IPS-11a (cell line): ENCODE measurements around the gene RNASE9.
"Not testable (repeated sequence)": the region's sequence is repeated elsewhere in the genome, so short reads cannot be mapped to it uniquely, and the experiment has no call there.

ENCODE experiments used
- H3K4me3 ChIP-seq: one replicate; pipeline ENCODE4 v1.5.1; 2013; ENCODE audit warnings: low read depth, low read length, control low read depth

Gene RNASE9

GRCh38 chr14:20578325-20578724, 17.5 kb upstream of the RNASE9 start:
- no peak overlapping the region for H3K4me3 ChIP-seq

GRCh38 chr14:20572382-20572990, 11.6 kb upstream of the RNASE9 start:
- not testable (repeated sequence) for H3K4me3 ChIP-seq

GRCh38 chr14:20570720-20571119, 9.9 kb upstream of the RNASE9 start:
- not testable (repeated sequence) for H3K4me3 ChIP-seq

- H3K4me3 ChIP-seq, result not testable (repeated sequence)
These were observed 9.0 kb upstream of the RNASE9 start for GRCh38 chr14:20569865-20570264.

- no peak overlapping the region for H3K4me3 ChIP-seq
These were observed 8.2 kb upstream of the RNASE9 start for GRCh38 chr14:20569066-20569465.

GRCh38 chr14:20568393-20568792, 7.5 kb upstream of the RNASE9 start:
- H3K4me3 ChIP-seq, result no peak overlapping the region

GRCh38 chr14:20567199-20567598, 6.4 kb upstream of the RNASE9 start:
- H3K4me3 ChIP-seq, result not testable (repeated sequence)

GRCh38 chr14:20564501-20564997, 3.7 kb upstream of the RNASE9 start:
- H3K4me3 ChIP-seq, result no peak overlapping the region

GRCh38 chr14:20563971-20564370, 3.1 kb upstream of the RNASE9 start:
- no peak overlapping the region for H3K4me3 ChIP-seq

- no peak overlapping the region for H3K4me3 ChIP-seq
These were observed 1.4 kb downstream of the RNASE9 start for GRCh38 chr14:20559461-20559904.

GRCh38 chr14:20557212-20557542, 3.7 kb downstream of the RNASE9 start:
- H3K4me3 ChIP-seq, result no peak overlapping the region

GRCh38 chr14:20556500-20557211, 4.2 kb downstream of the RNASE9 start:
- no peak overlapping the region for H3K4me3 ChIP-seq

GRCh38 chr14:20555845-20556244, 5.0 kb downstream of the RNASE9 start:
- no peak overlapping the region for H3K4me3 ChIP-seq

- no peak overlapping the region for H3K4me3 ChIP-seq
These were observed 7.8 kb downstream of the RNASE9 start for GRCh38 chr14:20553024-20553423.

- no peak overlapping the region for H3K4me3 ChIP-seq
These were observed 9.2 kb downstream of the RNASE9 start for GRCh38 chr14:20551606-20552005.

GRCh38 chr14:20550926-20551325, 9.9 kb downstream of the RNASE9 start:
- no peak overlapping the region for H3K4me3 ChIP-seq

GRCh38 chr14:20548414-20549158, 12.3 kb downstream of the RNASE9 start:
- H3K4me3 ChIP-seq, result no peak overlapping the region

GRCh38 chr14:20546877-20547276, 14.0 kb downstream of the RNASE9 start:
- H3K4me3 ChIP-seq, result no peak overlapping the region

GRCh38 chr14:20539906-20540305, 20.9 kb downstream of the RNASE9 start:
- H3K4me3 ChIP-seq, result no peak overlapping the region

GRCh38 chr14:20530771-20531571, 29.9 kb downstream of the RNASE9 start:
- no peak overlapping the region for H3K4me3 ChIP-seq

- no peak overlapping the region for H3K4me3 ChIP-seq
These were observed 31.0 kb downstream of the RNASE9 start for GRCh38 chr14:20529806-20530205.
